GM04504 (cell line): ENCODE results near the gene ARAP1.

Source experiments
- DNase-seq: peaks from one replicate; pipeline ENCODE4 v3.0.0-alpha.2; 2012; ENCODE audit warnings: low read depth

ARAP1 gene

GRCh38 chr11:72742513-72743320 is 9.5 kb downstream of the ARAP1 start:
- no peak for DNase-seq

- DNase-seq, result no peak
Measured at GRCh38 chr11:72741849-72742512, 10.2 kb downstream of the ARAP1 start.

- DNase-seq, result no peak
Measured at GRCh38 chr11:72741429-72741833, 10.8 kb downstream of the ARAP1 start.

GRCh38 chr11:72740562-72741428 is 11.4 kb downstream of the ARAP1 start:
- no peak for DNase-seq

- no peak for DNase-seq
Measured at GRCh38 chr11:72740060-72740424, 12.2 kb downstream of the ARAP1 start.

- DNase-seq, result no peak
Measured at GRCh38 chr11:72739240-72740059, 12.8 kb downstream of the ARAP1 start.

GRCh38 chr11:72738199-72739141 is 13.7 kb downstream of the ARAP1 start:
- peak; percentile 30 for DNase-seq

GRCh38 chr11:72737336-72737735 is 14.9 kb downstream of the ARAP1 start:
- no peak for DNase-seq

- DNase-seq, result no peak
Measured at GRCh38 chr11:72736452-72737069, 15.6 kb downstream of the ARAP1 start.

GRCh38 chr11:72735495-72736027 is 16.6 kb downstream of the ARAP1 start:
- DNase-seq, result no peak

- DNase-seq, result no peak
Measured at GRCh38 chr11:72732329-72732728, 19.9 kb downstream of the ARAP1 start.

GRCh38 chr11:72730737-72731136 is 21.5 kb downstream of the ARAP1 start:
- DNase-seq, result no peak

- DNase-seq, result no peak
Measured at GRCh38 chr11:72730243-72730642, 22.0 kb downstream of the ARAP1 start.

- no peak for DNase-seq
Measured at GRCh38 chr11:72727521-72727920, 24.7 kb downstream of the ARAP1 start.

GRCh38 chr11:72726266-72727220 is 25.7 kb downstream of the ARAP1 start:
- no peak for DNase-seq

GRCh38 chr11:72725724-72726028 is 26.5 kb downstream of the ARAP1 start:
- DNase-seq, result no peak

GRCh38 chr11:72724851-72725723 is 27.1 kb downstream of the ARAP1 start:
- DNase-seq, result peak; percentile 46

- no peak for DNase-seq
Measured at GRCh38 chr11:72724021-72724551, 28.1 kb downstream of the ARAP1 start.
